ENCODE data around the gene ARV1.
"Not testable (repeated sequence)": the region's sequence is repeated elsewhere in the genome, so short reads cannot be mapped to it uniquely, and the experiment has no call there.

Gene ARV1

GRCh38 chr1:230976825-230977747, 1.8 kb upstream of the ARV1 start:
- DNase-seq (ENCODE audit: low read depth): no peak

GRCh38 chr1:230977761-230978490, 968 bp upstream of the ARV1 start:
- no peak for DNase-seq (ENCODE audit: low read depth)

- DNase-seq (ENCODE audit: low read depth): no peak
These were observed 459 bp downstream of the ARV1 start for GRCh38 chr1:230979389-230979716.

- DNase-seq (ENCODE audit: low read depth): no peak
These were observed 1.1 kb downstream of the ARV1 start for GRCh38 chr1:230979952-230980351.

GRCh38 chr1:230982696-230983095, 3.8 kb downstream of the ARV1 start:
- DNase-seq (ENCODE audit: low read depth): no peak

- DNase-seq (ENCODE audit: low read depth): no peak
These were observed 4.9 kb downstream of the ARV1 start for GRCh38 chr1:230983811-230984210.

- DNase-seq (ENCODE audit: low read depth): not testable (repeated sequence)
These were observed 6.0 kb downstream of the ARV1 start for GRCh38 chr1:230984622-230985515.

- no peak for DNase-seq (ENCODE audit: low read depth)
These were observed 6.8 kb downstream of the ARV1 start for GRCh38 chr1:230985711-230986110.

- no peak for DNase-seq (ENCODE audit: low read depth)
These were observed 8.1 kb downstream of the ARV1 start for GRCh38 chr1:230986976-230987375.

- no peak for DNase-seq (ENCODE audit: low read depth)
These were observed 8.6 kb downstream of the ARV1 start for GRCh38 chr1:230987448-230987847.

GRCh38 chr1:230992100-230992774, 13.3 kb downstream of the ARV1 start:
- DNase-seq (ENCODE audit: low read depth): no peak

- DNase-seq (ENCODE audit: low read depth): no peak
These were observed 16.0 kb downstream of the ARV1 start for GRCh38 chr1:230994860-230995259.

GRCh38 chr1:231000201-231000600, 21.3 kb downstream of the ARV1 start:
- DNase-seq (ENCODE audit: low read depth): no peak

GRCh38 chr1:231000639-231001038, 21.7 kb downstream of the ARV1 start:
- DNase-seq (ENCODE audit: low read depth): no peak

GRCh38 chr1:231001892-231002291, 23.0 kb downstream of the ARV1 start:
- DNase-seq (ENCODE audit: low read depth): no peak

- not testable (repeated sequence) for DNase-seq (ENCODE audit: low read depth)
These were observed 28.6 kb downstream of the ARV1 start for GRCh38 chr1:231007535-231007934.

- no peak for DNase-seq (ENCODE audit: low read depth)
These were observed 32.5 kb downstream of the ARV1 start for GRCh38 chr1:231011360-231011759.

- DNase-seq (ENCODE audit: low read depth): no peak
These were observed 33.1 kb downstream of the ARV1 start for GRCh38 chr1:231011963-231012362.

GRCh38 chr1:231013391-231014015, 34.6 kb downstream of the ARV1 start:
- DNase-seq (ENCODE audit: low read depth): no peak

- DNase-seq (ENCODE audit: low read depth): no peak
These were observed 37.3 kb downstream of the ARV1 start for GRCh38 chr1:231016234-231016633.

- DNase-seq (ENCODE audit: low read depth): no peak
These were observed 38.1 kb downstream of the ARV1 start for GRCh38 chr1:231016966-231017365.

Measured in HS-5 (cell line).